K562 (cell line): ENCODE measurements around the gene ADAP2. TPM values are rescaled to one million over a fixed set of nuclear protein-coding genes. Genes with fewer than 3 reads are reported as not detected.

Experiments
- C11orf30 ChIP-seq: fragments of 450-650 bp; IDR thresholded peaks from 2 replicates; pipeline ENCODE4 v1.6.1; 2016; ENCODE audit warnings: low read depth, mild to moderate bottlenecking
- CHD1 ChIP-seq: fragments of 200-600 bp; sonication (generic); IDR thresholded peaks from one replicate; pipeline ENCODE4 v1.6.1; 2012; ENCODE audit warnings: mild to moderate bottlenecking, moderate library complexity, low read length, inconsistent platforms
- KLF16 ChIP-seq: IDR thresholded peaks from 2 replicates; pipeline ENCODE4 v1.6.1; 2016; ENCODE audit warnings: antibody characterized with exemption
- ZBTB40 ChIP-seq, 2 experiments: fragments of 450-650 bp in 1 of 2; sonication (generic) in 1 of 2; formaldehyde crosslinking in 1 of 2; IDR thresholded peaks; 2 replicates each; pipeline versions ENCODE4 v1.7.1 to v1.9.0; 2016 to 2022; ENCODE audit warnings: inconsistent platforms in 1 of 2, mild to moderate bottlenecking in 1 of 2, missing genetic modification reagents in 1 of 2
- ZNF316 ChIP-seq: fragments of 450-650 bp; IDR thresholded peaks from 2 replicates; pipeline ENCODE4 v1.6.1; 2016
- polyA plus RNA-seq, 8 experiments: library from polyadenylated mRNA; depleted of rRNA in 4 of 8; stranded (reverse) in 5 of 8; unstranded in 3 of 8; fragments of >200 nt; fragmentation: Nextera tagmentation in 2 of 8; fragmentation: Illumina TruSeq in 1 of 8; extraction: Ambion mirVana in 2 of 8; extraction: Trizol in 1 of 8; gene quantifications; 2 replicates each; pipeline versions ENCODE4 v1.2.1 to v1.2.3, GENCODE V29; 2011 to 2014; ENCODE audit warnings: inconsistent platforms in 1 of 8, missing spikeins in 1 of 8
- total RNA-seq, 7 experiments: library from RNA; depleted of rRNA in 6 of 7; stranded (reverse); fragments of >200 nt in 6 of 7; fragmentation: Illumina TruSeq in 2 of 7; extraction: Trizol in 2 of 7; gene quantifications; 2 replicates each; pipeline versions ENCODE4 v1.2.1 to v1.2.3, GENCODE V29; 2011 to 2021; ENCODE audit warnings: low replicate concordance in 1 of 7

Gene ADAP2
- total and polyA plus RNA-seq, 9 of the 15 experiments (the other 6 are each of a cell fraction or from before 2014, with no cell fraction given), result 0.06 to 0.73 (median 0.23) TPM; not detected in 5

DNA sequence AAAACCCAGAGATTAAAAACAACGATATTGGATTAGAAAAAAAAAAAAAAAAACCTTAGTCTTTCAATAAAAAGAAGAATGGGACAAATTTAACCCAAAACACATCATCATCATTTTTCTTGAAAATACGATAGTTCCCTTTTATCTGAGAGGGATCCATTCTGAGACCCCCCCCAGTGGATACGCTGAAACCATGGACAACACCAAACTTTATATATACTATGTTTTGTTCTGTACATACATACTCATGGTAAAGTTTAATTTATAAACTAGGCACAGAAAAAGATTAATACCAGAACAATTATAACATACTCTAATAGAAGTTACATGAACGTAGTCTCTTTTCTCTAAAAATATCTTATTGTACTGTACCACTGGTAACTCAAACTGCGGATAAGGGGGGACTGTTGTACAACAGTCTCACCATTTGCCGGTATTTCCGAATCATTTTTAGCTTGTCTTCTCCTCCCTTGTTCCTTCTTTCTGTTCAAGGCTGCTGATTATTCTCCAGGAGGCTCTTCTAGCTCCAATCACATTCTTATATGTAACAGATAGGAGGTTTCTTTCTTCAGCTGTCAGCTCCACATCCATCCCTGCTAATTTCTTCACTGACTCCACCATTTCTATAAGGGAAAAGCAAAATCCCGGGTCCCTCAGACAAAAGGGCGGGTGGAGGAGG is 86.1 kb downstream of the ADAP2 start (continued):
- TF ChIP-seq ZBTB40 (IDR thresholded peaks at IDR 0.05), result peak; percentile 67
- TF ChIP-seq ZBTB40 (CRISPR knock-in tag; IDR thresholded peaks at IDR 0.05), result no peak
- TF ChIP-seq CHD1, result no peak
- 0 out of 2 replicates have a peak, but pooled peaks have one; percentile 5 for TF ChIP-seq C11orf30
- peak; percentile 55 for TF ChIP-seq ZNF316
- no peak for TF ChIP-seq KLF16
